GM19395 (cell line): ENCODE measurements around the gene RTCA.
"Not testable (repeated sequence)": the region's sequence is repeated elsewhere in the genome, so short reads cannot be mapped to it uniquely, and the experiment has no call there.

Experiments used
- ATAC-seq: cut with Tn5 transposase; IDR thresholded peaks from one replicate; pipeline ENCODE4 v1.9.1; 2021; ENCODE audit warnings: mild to moderate bottlenecking, moderate library complexity; ENCODE audit not compliant: unreplicated experiment

The RTCA gene

GRCh38 chr1:100305954-100306353 is 39.9 kb downstream of the RTCA start:
- no peak for ATAC-seq

GRCh38 chr1:100306735-100307313 is 40.8 kb downstream of the RTCA start:
- ATAC-seq: no peak

GRCh38 chr1:100308777-100309176 is 42.8 kb downstream of the RTCA start:
- no peak for ATAC-seq

GRCh38 chr1:100309863-100310262 is 43.8 kb downstream of the RTCA start:
- ATAC-seq: no peak

GRCh38 chr1:100313382-100313781 is 47.4 kb downstream of the RTCA start:
- ATAC-seq: no peak

- ATAC-seq: no peak
These were observed 50.6 kb downstream of the RTCA start for GRCh38 chr1:100316622-100317021.

GRCh38 chr1:100320311-100321099 is 54.5 kb downstream of the RTCA start:
- no peak for ATAC-seq

- no peak for ATAC-seq
These were observed 55.1 kb downstream of the RTCA start for GRCh38 chr1:100321100-100321493.

- ATAC-seq: no peak
These were observed 55.5 kb downstream of the RTCA start for GRCh38 chr1:100321506-100321905.

- ATAC-seq: peak; percentile 69
These were observed 56.6 kb downstream of the RTCA start for GRCh38 chr1:100322436-100323211.

- no peak for ATAC-seq
These were observed 57.5 kb downstream of the RTCA start for GRCh38 chr1:100323419-100324106.

- ATAC-seq: no peak
These were observed 59.7 kb downstream of the RTCA start for GRCh38 chr1:100325415-100326324.

GRCh38 chr1:100326325-100326670 is 60.3 kb downstream of the RTCA start:
- not testable (repeated sequence) for ATAC-seq

- no peak for ATAC-seq
These were observed 62.1 kb downstream of the RTCA start for GRCh38 chr1:100328133-100328532.

GRCh38 chr1:100331146-100331545 is 65.1 kb downstream of the RTCA start:
- not testable (repeated sequence) for ATAC-seq

GRCh38 chr1:100332331-100332730 is 66.3 kb downstream of the RTCA start:
- ATAC-seq: no peak

- ATAC-seq: no peak
These were observed 69.4 kb downstream of the RTCA start for GRCh38 chr1:100335436-100335835.

- ATAC-seq: not testable (repeated sequence)
These were observed 71.9 kb downstream of the RTCA start for GRCh38 chr1:100337878-100338277.

GRCh38 chr1:100339735-100340134 is 73.7 kb downstream of the RTCA start:
- ATAC-seq: not testable (repeated sequence)

GRCh38 chr1:100340494-100340893 is 74.5 kb downstream of the RTCA start:
- no peak for ATAC-seq
